Measurements from ENCODE around the gene BCKDHB.

- no peak for TF ChIP-seq CTCF (IDR thresholded peaks at IDR 0.05)
- TF ChIP-seq POLR2AphosphoS5 (IDR thresholded peaks at IDR 0.05; ENCODE audit: low read depth, low read length), result peak; percentile 91
- no peak for TF ChIP-seq REST (IDR thresholded peaks at IDR 0.05; ENCODE audit: insufficient read depth in 1 of 2, low read depth in 2 of 2, low read length in 1 of 2)
- peak; percentile 78; the same call in 1 of the 2 replicates for TF ChIP-seq SIN3A (IDR thresholded peaks at IDR 0.05; ENCODE audit: borderline replicate concordance, insufficient read depth, low read depth, low read length)
- no peak for TF ChIP-seq TCF7L2 (IDR thresholded peaks at IDR 0.05; ENCODE audit: low read depth, low read length)
These were observed at the start of gene BCKDHB for GRCh38 chr6:80106418-80107235.
